Breast epithelium (tissue), 3 donors: Measurements from ENCODE around the gene RUNX3.

Experiments used
- CTCF ChIP-seq, 3 donors: fragments of 450-650 bp; IDR thresholded peaks; one replicate each; pipeline ENCODE4 v1.5.1; 2016 to 2017; ENCODE audit warnings: antibody characterized with exemption in 3 of 3, mild to moderate bottlenecking in 3 of 3, moderate library complexity in 3 of 3
- POLR2AphosphoS5 ChIP-seq, 3 donors: sonication (generic); formaldehyde crosslinking; IDR thresholded peaks; one replicate each; pipeline ENCODE4 v1.6.1; 2017; ENCODE audit warnings: antibody characterized with exemption in 3 of 3

GRCh38 chr1:24906760-24907490 is 23.2 kb downstream of the RUNX3 start:
- TF ChIP-seq POLR2AphosphoS5 (IDR thresholded peaks at IDR 0.05), result no peak
- TF ChIP-seq CTCF (IDR thresholded peaks at IDR 0.05), result no peak
